CD8-positive, alpha-beta memory T cell (primary cell): Measurements from ENCODE around the gene COL24A1. TPM values are rescaled to one million over a fixed set of nuclear protein-coding genes. Genes with fewer than 3 reads are reported as not detected.
A peak's percentile ranks its signal among the peaks of the same experiment; 100 is the strongest.

ENCODE experiments used
- CTCF ChIA-PET: fragments of 350-600 bp; sonication (Branson Sonifier 250); formaldehyde crosslinking; loops from one replicate; lab custom pipeline; 2021; ENCODE audit warnings: antibody characterized with exemption; lab: Charles Lee
- POLR2A ChIA-PET: fragments of 350-600 bp; sonication (Branson Sonifier 250); formaldehyde crosslinking; loops from one replicate; lab custom pipeline; 2021; ENCODE audit warnings: antibody characterized with exemption; lab: Charles Lee
- DNase-seq, 5 donors: peaks; one replicate each; pipeline versions ENCODE4 v3.0.0 to v3.0.0-alpha.2; 2020 to 2022; ENCODE audit warnings: mixed read lengths in 1 of 5
- H3K27ac ChIP-seq: one replicate; pipeline ENCODE4 v1.7.0; 2013; ENCODE audit warnings: low read depth, mild to moderate bottlenecking, low read length, moderate library complexity
- H3K27me3 ChIP-seq: 2 replicates; pipeline ENCODE4 v1.7.0; 2013; ENCODE audit warnings: low read length, mild to moderate bottlenecking; ENCODE audit not compliant: insufficient read depth, poor library complexity, severe bottlenecking
- H3K36me3 ChIP-seq: 2 replicates; pipeline ENCODE4 v1.7.0; 2013; ENCODE audit warnings: mild to moderate bottlenecking, low read length, moderate library complexity; ENCODE audit not compliant: insufficient read depth
- H3K4me1 ChIP-seq: 2 replicates; pipeline ENCODE4 v1.7.0; 2013; ENCODE audit warnings: mild to moderate bottlenecking, low read length, moderate library complexity; ENCODE audit not compliant: insufficient read depth
- H3K4me3 ChIP-seq: 2 replicates; pipeline ENCODE4 v1.7.0; 2013; ENCODE audit warnings: mild to moderate bottlenecking, low read length
- H3K9me3 ChIP-seq: 2 replicates; pipeline ENCODE4 v1.7.0; 2013; ENCODE audit warnings: mild to moderate bottlenecking, low read length
- H3K27ac Mint-ChIP-seq, 8 donors: one replicate each; pipeline ENCODE4 v1.8.0; 2020 to 2021; ENCODE audit warnings: mixed read lengths in 8 of 8, mild to moderate bottlenecking in 6 of 8, inconsistent platforms in 3 of 8, moderate library complexity in 3 of 8
- H3K27me3 Mint-ChIP-seq, 2 donors: one replicate each; pipeline ENCODE4 v1.8.0; 2020 to 2021; ENCODE audit warnings: mixed read lengths in 2 of 2, mild to moderate bottlenecking in 1 of 2, moderate library complexity in 1 of 2
- H3K36me3 Mint-ChIP-seq, 3 donors: one replicate each; pipeline ENCODE4 v1.8.0; 2020 to 2021; ENCODE audit warnings: mixed read lengths in 3 of 3, inconsistent platforms in 1 of 3, mild to moderate bottlenecking in 1 of 3
- H3K4me1 Mint-ChIP-seq, 3 donors: one replicate each; pipeline ENCODE4 v1.8.0; 2020 to 2021; ENCODE audit warnings: mixed read lengths in 3 of 3, inconsistent platforms in 1 of 3, mild to moderate bottlenecking in 1 of 3
- H3K4me3 Mint-ChIP-seq, 7 donors: one replicate each; pipeline ENCODE4 v1.8.0; 2020 to 2021; ENCODE audit warnings: mixed read lengths in 7 of 7, mild to moderate bottlenecking in 6 of 7, moderate library complexity in 4 of 7, inconsistent platforms in 2 of 7
- H3K9me3 Mint-ChIP-seq, 5 donors: one replicate each; pipeline ENCODE4 v1.8.0; 2020 to 2022; ENCODE audit warnings: mixed read lengths in 5 of 5, mild to moderate bottlenecking in 3 of 5, moderate library complexity in 2 of 5, inconsistent platforms in 1 of 5
- polyA plus RNA-seq: library from polyadenylated mRNA; unstranded; fragments of 300-500 nt; fragmentation: Illumina TruSeq; gene quantifications from one replicate; pipeline ENCODE4 v1.2.3, GENCODE V29; 2021
- total RNA-seq, 2 experiments: library from RNA; stranded (reverse); gene quantifications; one replicate each; pipeline ENCODE4 v1.2.3, GENCODE V29; 2021

Gene COL24A1
- total and polyA plus RNA-seq, 3 experiments from 2014 or later = not detected

GRCh38 chr1:86169625-86170024, 13.1 kb upstream of the COL24A1 start:
- no peak for DNase-seq
- H3K4me3 Mint-ChIP-seq = no peak overlapping the region
- POLR2A ChIA-PET = no interaction called here
- H3K36me3 Mint-ChIP-seq = no peaks in the 10 kb centered on the region
- Histone ChIP-seq H3K27ac (no peak overlapping the region), H3K36me3 (no peaks in the 10 kb centered on the region), H3K27me3 (no peaks in the 10 kb centered on the region), H3K9me3 (no peaks in the 10 kb centered on the region), H3K4me3 (no peak overlapping the region), H3K4me1 (no peaks in the 10 kb centered on the region)
- H3K27ac Mint-ChIP-seq = no peak overlapping the region
- H3K27me3 Mint-ChIP-seq = no peaks in the 10 kb centered on the region
- peaks cover 4 to 18% (median 6%) of the 10 kb centered on the region in 5 donors for H3K9me3 Mint-ChIP-seq
- CTCF ChIA-PET = no interaction called here
- no peaks in the 10 kb centered on the region for H3K4me1 Mint-ChIP-seq

GRCh38 chr1:86159800-86160199, 3.2 kb upstream of the COL24A1 start:
- peaks cover 0 to 2% (median 0%) of the 10 kb centered on the region in 3 donors for H3K36me3 Mint-ChIP-seq
- CTCF ChIA-PET = no interaction called here
- Histone ChIP-seq H3K27ac (no peak overlapping the region), H3K4me1 (no peaks in the 10 kb centered on the region), H3K36me3 (no peaks in the 10 kb centered on the region), H3K4me3 (no peak overlapping the region), H3K9me3 (no peaks in the 10 kb centered on the region), H3K27me3 (no peaks in the 10 kb centered on the region)
- no peak overlapping the region for H3K27ac Mint-ChIP-seq
- POLR2A ChIA-PET = no interaction called here
- peaks cover 9 to 23% of the 10 kb centered on the region in 2 donors for H3K27me3 Mint-ChIP-seq
- no peak for DNase-seq
- H3K9me3 Mint-ChIP-seq = peaks cover 5 to 8% (median 6%) of the 10 kb centered on the region in 5 donors
- no peak overlapping the region for H3K4me3 Mint-ChIP-seq
- peaks cover 0 to 7% (median 6%) of the 10 kb centered on the region in 3 donors for H3K4me1 Mint-ChIP-seq

GRCh38 chr1:86155807-86156565, 586 bp downstream of the COL24A1 start:
- peaks cover 0 to 10% (median 8%) of the 10 kb centered on the region in 5 donors for H3K9me3 Mint-ChIP-seq
- Histone ChIP-seq H3K4me1 (no peaks in the 10 kb centered on the region), H3K27ac (no peak overlapping the region), H3K27me3 (no peaks in the 10 kb centered on the region), H3K9me3 (no peaks in the 10 kb centered on the region), H3K4me3 (no peak overlapping the region), H3K36me3 (no peaks in the 10 kb centered on the region)
- no peak overlapping the region for H3K27ac Mint-ChIP-seq
- CTCF ChIA-PET = no interaction called here
- POLR2A ChIA-PET = no interaction called here
- peaks cover 14 to 34% of the 10 kb centered on the region in 2 donors for H3K27me3 Mint-ChIP-seq
- H3K36me3 Mint-ChIP-seq = peaks cover 0 to 2% (median 0%) of the 10 kb centered on the region in 3 donors
- peaks cover 0 to 7% (median 6%) of the 10 kb centered on the region in 3 donors for H3K4me1 Mint-ChIP-seq
- DNase-seq = no peak
- peak overlapping the region in 1 of 7 donors; percentile 19 for H3K4me3 Mint-ChIP-seq

- Mint-ChIP-seq H3K27me3 (peaks cover 14 to 34% of the 10 kb centered on the region in 2 donors), H3K4me3 (no peak overlapping the region), H3K36me3 (peaks cover 0 to 2% (median 0%) of the 10 kb centered on the region in 3 donors), H3K9me3 (peaks cover 0 to 10% (median 9%) of the 10 kb centered on the region in 5 donors), H3K4me1 (peaks cover 0 to 7% (median 6%) of the 10 kb centered on the region in 3 donors), H3K27ac (no peak overlapping the region)
- Histone ChIP-seq H3K27me3 (no peaks in the 10 kb centered on the region), H3K36me3 (no peaks in the 10 kb centered on the region), H3K4me3 (no peak overlapping the region), H3K4me1 (no peaks in the 10 kb centered on the region), H3K27ac (no peak overlapping the region), H3K9me3 (no peaks in the 10 kb centered on the region)
- DNase-seq = no peak
- POLR2A ChIA-PET = no interaction called here
- CTCF ChIA-PET = no interaction called here
Observed at GRCh38 chr1:86155051-86155806, 1.3 kb downstream of the COL24A1 start.

GRCh38 chr1:86154571-86155050, 2.0 kb downstream of the COL24A1 start:
- no peak for DNase-seq
- CTCF ChIA-PET = no interaction called here
- Histone ChIP-seq H3K36me3 (no peaks in the 10 kb centered on the region), H3K27ac (no peak overlapping the region), H3K4me1 (no peaks in the 10 kb centered on the region), H3K27me3 (no peaks in the 10 kb centered on the region), H3K9me3 (no peaks in the 10 kb centered on the region), H3K4me3 (no peak overlapping the region)
- peaks cover 0 to 7% (median 6%) of the 10 kb centered on the region in 3 donors for H3K4me1 Mint-ChIP-seq
- H3K4me3 Mint-ChIP-seq = no peak overlapping the region
- POLR2A ChIA-PET = no interaction called here
- H3K36me3 Mint-ChIP-seq = peaks cover 0 to 2% (median 0%) of the 10 kb centered on the region in 3 donors
- H3K27me3 Mint-ChIP-seq = peaks cover 14 to 34% of the 10 kb centered on the region in 2 donors
- H3K27ac Mint-ChIP-seq = no peak overlapping the region
- H3K9me3 Mint-ChIP-seq = peaks cover 0 to 10% (median 9%) of the 10 kb centered on the region in 5 donors

- H3K27me3 Mint-ChIP-seq = peaks cover 14 to 34% of the 10 kb centered on the region in 2 donors
- DNase-seq = no peak
- peaks cover 0 to 10% (median 9%) of the 10 kb centered on the region in 5 donors for H3K9me3 Mint-ChIP-seq
- Histone ChIP-seq H3K27ac (no peak overlapping the region), H3K4me3 (no peak overlapping the region), H3K27me3 (no peaks in the 10 kb centered on the region), H3K4me1 (no peaks in the 10 kb centered on the region), H3K36me3 (no peaks in the 10 kb centered on the region), H3K9me3 (no peaks in the 10 kb centered on the region)
- H3K27ac Mint-ChIP-seq = no peak overlapping the region
- peaks cover 0 to 7% (median 6%) of the 10 kb centered on the region in 3 donors for H3K4me1 Mint-ChIP-seq
- H3K36me3 Mint-ChIP-seq = peaks cover 0 to 2% (median 0%) of the 10 kb centered on the region in 3 donors
- H3K4me3 Mint-ChIP-seq = no peak overlapping the region
- ChIA-PET POLR2A (no interaction called here), CTCF (no interaction called here)
Observed at GRCh38 chr1:86153836-86154235, 2.7 kb downstream of the COL24A1 start.

GRCh38 chr1:86152887-86153286, 3.7 kb downstream of the COL24A1 start:
- H3K27me3 Mint-ChIP-seq = peaks cover 12 to 29% of the 10 kb centered on the region in 2 donors
- H3K36me3 Mint-ChIP-seq = peaks cover 0 to 2% (median 0%) of the 10 kb centered on the region in 3 donors
- DNase-seq = no peak
- no peak overlapping the region for H3K27ac Mint-ChIP-seq
- Histone ChIP-seq H3K27me3 (no peaks in the 10 kb centered on the region), H3K36me3 (no peaks in the 10 kb centered on the region), H3K9me3 (no peaks in the 10 kb centered on the region), H3K4me1 (no peaks in the 10 kb centered on the region), H3K27ac (no peak overlapping the region), H3K4me3 (no peak overlapping the region)
- ChIA-PET POLR2A (no interaction called here), CTCF (no interaction called here)
- peaks cover 0 to 14% (median 9%) of the 10 kb centered on the region in 5 donors for H3K9me3 Mint-ChIP-seq
- H3K4me3 Mint-ChIP-seq = no peak overlapping the region
- peaks cover 0 to 7% (median 6%) of the 10 kb centered on the region in 3 donors for H3K4me1 Mint-ChIP-seq

- H3K27me3 Mint-ChIP-seq = peaks cover 6 to 18% of the 10 kb centered on the region in 2 donors
- H3K4me1 Mint-ChIP-seq = peaks cover 0 to 3% (median 0%) of the 10 kb centered on the region in 3 donors
- no peaks in the 10 kb centered on the region for H3K27me3 ChIP-seq
- H3K4me3 ChIP-seq = no peak overlapping the region
- H3K36me3 ChIP-seq = no peaks in the 10 kb centered on the region
- ChIA-PET CTCF (no interaction called here), POLR2A (no interaction called here)
- peaks cover 0 to 9% (median 4%) of the 10 kb centered on the region in 5 donors for H3K9me3 Mint-ChIP-seq
- no peaks in the 10 kb centered on the region for H3K4me1 ChIP-seq
- H3K36me3 Mint-ChIP-seq = no peaks in the 10 kb centered on the region
- H3K4me3 Mint-ChIP-seq = no peak overlapping the region
- no peak overlapping the region for H3K27ac Mint-ChIP-seq
- H3K9me3 ChIP-seq = no peaks in the 10 kb centered on the region
- H3K27ac ChIP-seq = no peak overlapping the region
- DNase-seq = no peak
Observed at GRCh38 chr1:86151427-86151826, 5.1 kb downstream of the COL24A1 start.
